ENCODE data around the gene CTNNA2. TPM values are rescaled to one million over a fixed set of nuclear protein-coding genes. Genes with fewer than 3 reads are reported as not detected.

CTNNA2 gene
- total and polyA plus RNA-seq, 12 donors: 0.09 to 0.57 (median 0.15) TPM; not detected in 9

GRCh38 chr2:80209458-80209857 is 696.6 kb downstream of the CTNNA2 start:
- Histone ChIP-seq H3K27ac (no peak overlapping the region), H3K27me3 (no peaks in the 10 kb centered on the region), H3K9me3 (peaks cover 0 to 11% (median 0%) of the 10 kb centered on the region in 11 donors), H3K4me3 (no peak overlapping the region), H3K4me1 (no peaks in the 10 kb centered on the region), H3K36me3 (no peaks in the 10 kb centered on the region)
- WGBS, 2 donors: 90% methylated on average over 5 of the region's 5 CpGs
- TF ChIP-seq, protein P1, sequence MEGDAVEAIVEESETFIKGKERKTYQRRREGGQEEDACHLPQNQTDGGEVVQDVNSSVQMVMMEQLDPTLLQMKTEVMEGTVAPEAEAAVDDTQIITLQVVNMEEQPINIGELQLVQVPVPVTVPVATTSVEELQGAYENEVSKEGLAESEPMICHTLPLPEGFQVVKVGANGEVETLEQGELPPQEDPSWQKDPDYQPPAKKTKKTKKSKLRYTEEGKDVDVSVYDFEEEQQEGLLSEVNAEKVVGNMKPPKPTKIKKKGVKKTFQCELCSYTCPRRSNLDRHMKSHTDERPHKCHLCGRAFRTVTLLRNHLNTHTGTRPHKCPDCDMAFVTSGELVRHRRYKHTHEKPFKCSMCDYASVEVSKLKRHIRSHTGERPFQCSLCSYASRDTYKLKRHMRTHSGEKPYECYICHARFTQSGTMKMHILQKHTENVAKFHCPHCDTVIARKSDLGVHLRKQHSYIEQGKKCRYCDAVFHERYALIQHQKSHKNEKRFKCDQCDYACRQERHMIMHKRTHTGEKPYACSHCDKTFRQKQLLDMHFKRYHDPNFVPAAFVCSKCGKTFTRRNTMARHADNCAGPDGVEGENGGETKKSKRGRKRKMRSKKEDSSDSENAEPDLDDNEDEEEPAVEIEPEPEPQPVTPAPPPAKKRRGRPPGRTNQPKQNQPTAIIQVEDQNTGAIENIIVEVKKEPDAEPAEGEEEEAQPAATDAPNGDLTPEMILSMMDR (IDR thresholded peaks at IDR 0.05): no peak
- ATAC-seq (no peak), DNase-seq (no peak)
- intact Hi-C loops (cut with DNase I): no loop called here

DNA sequence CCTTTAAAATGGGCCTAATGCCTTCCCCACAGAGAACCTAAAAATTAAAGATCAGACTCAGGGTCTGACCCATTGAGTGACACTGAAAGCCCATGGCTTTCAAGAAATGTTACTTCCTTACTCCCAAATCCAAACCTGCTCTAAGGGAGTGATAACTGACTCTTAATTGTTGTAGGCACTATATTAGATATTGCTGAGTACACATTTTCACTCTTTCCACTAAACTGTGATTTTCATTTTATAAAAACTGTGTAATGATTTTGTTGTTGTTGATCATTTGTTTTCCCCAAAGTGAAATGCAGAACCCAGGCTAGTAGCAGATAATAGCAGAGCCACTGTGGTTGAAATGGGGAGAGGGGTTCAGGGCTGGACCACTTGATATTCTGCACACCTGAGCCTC is 704.6 kb downstream of the CTNNA2 start:
- Histone ChIP-seq H3K9me3 (peaks cover 0 to 35% (median 0%) of the 10 kb centered on the region in 11 donors), H3K27ac (no peak overlapping the region), H3K27me3 (no peaks in the 10 kb centered on the region), H3K4me3 (no peak overlapping the region), H3K36me3 (no peaks in the 10 kb centered on the region), H3K4me1 (no peaks in the 10 kb centered on the region)
- ATAC-seq: no peak
- intact Hi-C loops (cut with DNase I): no loop called here
- no peak for DNase-seq
- TF ChIP-seq, protein P1 (IDR thresholded peaks at IDR 0.05): no peak

GRCh38 chr2:80222644-80223043 is 709.8 kb downstream of the CTNNA2 start:
- Histone ChIP-seq H3K36me3 (no peaks in the 10 kb centered on the region), H3K27me3 (no peaks in the 10 kb centered on the region), H3K4me3 (no peak overlapping the region), H3K27ac (no peak overlapping the region), H3K4me1 (no peaks in the 10 kb centered on the region), H3K9me3 (no peaks in the 10 kb centered on the region)
- intact Hi-C loops (cut with DNase I): no loop called here
- WGBS, 2 donors: 78 to 84% methylated on average over 2 of the region's 2 CpGs
- TF ChIP-seq, protein P1 (IDR thresholded peaks at IDR 0.05): no peak
- DNase-seq (no peak), ATAC-seq (no peak)

DNA sequence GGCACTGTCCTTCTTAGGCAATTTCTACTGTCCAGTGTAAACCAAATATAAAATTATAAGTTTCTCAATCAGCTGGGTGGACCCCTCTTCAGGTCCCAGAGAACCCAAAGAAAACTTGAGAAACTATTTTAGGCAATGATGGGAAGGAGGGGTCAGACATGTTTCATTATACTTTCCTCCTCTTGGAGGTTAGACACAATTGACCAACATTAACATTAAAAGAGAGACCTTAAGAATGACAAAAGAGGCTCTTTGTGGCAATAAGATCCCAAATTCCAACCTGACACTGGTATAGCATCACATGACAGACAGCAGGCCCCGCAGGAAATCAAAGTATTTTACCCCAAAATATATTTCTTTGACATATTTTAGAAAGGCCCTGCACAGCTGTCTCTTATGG is 718.6 kb downstream of the CTNNA2 start:
- H3K9me3 ChIP-seq: no peaks in the 10 kb centered on the region
- no peaks in the 10 kb centered on the region for H3K4me1 ChIP-seq
- H3K27ac ChIP-seq: no peak overlapping the region
- intact Hi-C loops (cut with DNase I): loop anchor here in 1 of 10 donors (10.0 kb wide), 1 partner anchor 157 kb away; no protein-coding TSS in a partner anchor
- TF ChIP-seq, protein P1 (IDR thresholded peaks at IDR 0.05): no peak
- WGBS, 2 donors: 65 to 70% methylated on average over 1 of the region's 1 CpG
- H3K4me3 ChIP-seq: no peak overlapping the region
- no peaks in the 10 kb centered on the region for H3K27me3 ChIP-seq
- no peaks in the 10 kb centered on the region for H3K36me3 ChIP-seq
- DNase-seq: no peak
- ATAC-seq: no peak

Measured in heart right ventricle (tissue), 16 donors.